SU-DHL-6 (cell line): ENCODE data around the gene MS4A12.
A peak's percentile ranks its signal among the peaks of the same experiment; 100 is the strongest.

Source experiments
- H2AFZ ChIP-seq: fragments of 200-600 bp; sonication (generic); 2 replicates; pipeline ENCODE4 v1.6.1; 2014; ENCODE audit warnings: low read depth, mild to moderate bottlenecking, moderate library complexity, mixed read lengths, antibody characterized with exemption, low read length; ENCODE audit not compliant: severe bottlenecking
- H3F3A ChIP-seq: fragments of 200-600 bp; shearing (Covaris generic); 2 replicates; pipeline ENCODE4 v1.6.0; 2016; ENCODE audit warnings: antibody characterized with exemption, mild to moderate bottlenecking; ENCODE audit not compliant: insufficient read depth
- H3K27ac ChIP-seq: fragments of 200-600 bp; sonication (generic); 2 replicates; pipeline ENCODE4 v1.5.1; 2016; ENCODE audit warnings: low read depth, mild to moderate bottlenecking, low read length, moderate library complexity, mixed read lengths
- H3K27me3 ChIP-seq: fragments of 200-600 bp; sonication (generic), shearing (Covaris generic); 2 replicates; pipeline ENCODE4 v1.6.0; 2014; ENCODE audit warnings: mild to moderate bottlenecking, low read length
- H3K36me3 ChIP-seq: fragments of 200-600 bp; sonication (generic); 2 replicates; pipeline ENCODE4 v1.6.1; 2014; ENCODE audit warnings: mild to moderate bottlenecking, low read length, mixed read lengths
- H3K4me2 ChIP-seq: fragments of 300-600, 200-600 bp; shearing (Covaris generic), sonication (generic); 2 replicates; pipeline ENCODE4 v1.6.0; 2014; ENCODE audit warnings: low read length, low read depth, mild to moderate bottlenecking; ENCODE audit not compliant: poor library complexity, severe bottlenecking
- H3K4me3 ChIP-seq: fragments of 200-600 bp; sonication (generic); 2 replicates; pipeline ENCODE4 v1.5.1; 2014; ENCODE audit warnings: antibody characterized with exemption, low read length, mild to moderate bottlenecking, mixed read lengths; ENCODE audit not compliant: insufficient read depth, poor library complexity, severe bottlenecking
- H3K79me2 ChIP-seq: fragments of 200-600 bp; sonication (generic); 2 replicates; pipeline ENCODE4 v1.6.1; 2014; ENCODE audit warnings: mild to moderate bottlenecking, low read length, moderate library complexity; ENCODE audit not compliant: insufficient read depth
- H3K9ac ChIP-seq: fragments of 200-600 bp; sonication (generic); 2 replicates; pipeline ENCODE4 v1.7.0; 2014; ENCODE audit warnings: mild to moderate bottlenecking, low read length
- H3K9me2 ChIP-seq: fragments of 200-600 bp; sonication (generic); replicated peaks from 2 replicates; pipeline ENCODE4 v1.6.1; 2014; ENCODE audit warnings: low read length; ENCODE audit not compliant: insufficient read depth
- H3K9me3 ChIP-seq: fragments of 200-600 bp; sonication (generic); 2 replicates; pipeline ENCODE4 v1.6.1; 2014; ENCODE audit warnings: low read length, mixed read lengths; ENCODE audit not compliant: insufficient read depth
- H4K20me1 ChIP-seq: fragments of 200-600 bp; sonication (generic); 2 replicates; pipeline ENCODE4 v1.6.1; 2014; ENCODE audit warnings: low read depth, mild to moderate bottlenecking, antibody characterized with exemption, low read length, moderate library complexity, mixed read lengths
- EZH2phosphoT487 ChIP-seq: fragments of 200-600 bp; sonication (generic), shearing (Covaris generic); conservative IDR thresholded peaks from 2 replicates; pipeline ENCODE4 v1.6.1; 2018; ENCODE audit warnings: mild to moderate bottlenecking, antibody characterized with exemption, low read length, moderate library complexity, mixed read lengths
- TF ChIP-seq, protein P1 (sequence below): fragments of 200-600 bp; sonication (generic); IDR thresholded peaks from one replicate; pipeline ENCODE4 v1.5.1; 2017; ENCODE audit warnings: antibody characterized with exemption, mild to moderate bottlenecking, low read length, moderate library complexity; ENCODE audit not compliant: insufficient read depth, poor library complexity, severe bottlenecking

Gene MS4A12

DNA sequence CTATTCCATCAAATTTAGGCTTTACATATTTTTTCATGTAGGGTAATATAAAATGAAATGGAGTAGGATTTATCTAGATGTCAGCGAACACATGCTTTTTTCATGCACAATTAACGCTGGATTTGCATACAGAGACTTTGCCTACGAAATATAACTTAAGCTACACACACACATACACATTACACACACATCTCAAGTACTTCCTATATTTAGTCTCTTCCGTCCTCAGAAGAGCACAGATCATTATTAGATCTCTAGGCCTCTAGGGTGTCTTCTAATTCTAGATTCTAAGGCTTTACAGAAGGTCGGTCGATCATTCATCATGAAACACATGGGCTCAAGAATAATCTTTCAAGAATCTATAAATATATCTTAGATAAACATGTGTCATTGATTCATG is 18.8 kb downstream of the MS4A12 start:
- Histone ChIP-seq H3K4me3 (no peak overlapping the region), H3K36me3 (no peaks in the 10 kb centered on the region), H3K9ac (no peak overlapping the region), H2AFZ (no peak overlapping the region), H3K79me2 (no peaks in the 10 kb centered on the region), H3K27ac (no peak overlapping the region), H3K4me2 (peak overlapping the region; percentile 45), H4K20me1 (no peaks in the 10 kb centered on the region), H3K9me2 (no peaks in the 10 kb centered on the region), H3K9me3 (no peaks in the 10 kb centered on the region), H3K27me3 (no peaks in the 10 kb centered on the region), H3F3A (no peaks in the 10 kb centered on the region)
- TF ChIP-seq, protein P1, sequence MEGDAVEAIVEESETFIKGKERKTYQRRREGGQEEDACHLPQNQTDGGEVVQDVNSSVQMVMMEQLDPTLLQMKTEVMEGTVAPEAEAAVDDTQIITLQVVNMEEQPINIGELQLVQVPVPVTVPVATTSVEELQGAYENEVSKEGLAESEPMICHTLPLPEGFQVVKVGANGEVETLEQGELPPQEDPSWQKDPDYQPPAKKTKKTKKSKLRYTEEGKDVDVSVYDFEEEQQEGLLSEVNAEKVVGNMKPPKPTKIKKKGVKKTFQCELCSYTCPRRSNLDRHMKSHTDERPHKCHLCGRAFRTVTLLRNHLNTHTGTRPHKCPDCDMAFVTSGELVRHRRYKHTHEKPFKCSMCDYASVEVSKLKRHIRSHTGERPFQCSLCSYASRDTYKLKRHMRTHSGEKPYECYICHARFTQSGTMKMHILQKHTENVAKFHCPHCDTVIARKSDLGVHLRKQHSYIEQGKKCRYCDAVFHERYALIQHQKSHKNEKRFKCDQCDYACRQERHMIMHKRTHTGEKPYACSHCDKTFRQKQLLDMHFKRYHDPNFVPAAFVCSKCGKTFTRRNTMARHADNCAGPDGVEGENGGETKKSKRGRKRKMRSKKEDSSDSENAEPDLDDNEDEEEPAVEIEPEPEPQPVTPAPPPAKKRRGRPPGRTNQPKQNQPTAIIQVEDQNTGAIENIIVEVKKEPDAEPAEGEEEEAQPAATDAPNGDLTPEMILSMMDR = no peak
- TF ChIP-seq EZH2phosphoT487 = no peak

DNA sequence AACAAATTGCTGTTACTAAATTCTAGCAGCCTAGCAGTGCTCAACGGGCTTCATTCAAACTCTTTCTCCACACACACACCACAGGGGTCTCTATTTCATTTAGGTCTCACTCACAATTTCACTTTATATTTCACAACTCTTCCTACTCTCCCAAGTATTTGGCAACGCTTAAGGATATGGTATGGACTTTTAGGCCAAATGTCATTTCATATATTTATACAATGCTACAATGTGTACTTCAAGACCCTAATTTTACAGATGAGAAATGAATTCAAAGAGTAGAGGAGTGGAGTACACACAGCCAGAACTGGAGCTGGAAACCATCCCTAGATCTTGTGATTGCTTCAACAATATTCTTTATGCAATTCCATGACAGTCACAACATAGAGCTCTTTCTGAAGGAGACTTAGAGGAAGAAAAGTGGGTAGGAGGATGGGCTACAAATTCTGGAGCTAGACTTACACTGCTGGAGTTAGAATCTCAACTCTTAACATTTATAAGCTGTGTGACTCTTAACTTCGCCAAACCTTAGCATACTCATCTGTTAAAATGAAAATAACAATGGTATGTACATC is 20.2 kb downstream of the MS4A12 start:
- Histone ChIP-seq H3K4me3 (no peak overlapping the region), H3K9ac (no peak overlapping the region), H3K4me2 (no peak overlapping the region), H4K20me1 (no peaks in the 10 kb centered on the region), H3K9me2 (no peaks in the 10 kb centered on the region), H3K79me2 (no peaks in the 10 kb centered on the region), H3K27ac (no peak overlapping the region), H3K27me3 (no peaks in the 10 kb centered on the region), H3K9me3 (no peaks in the 10 kb centered on the region), H2AFZ (no peak overlapping the region), H3F3A (no peaks in the 10 kb centered on the region), H3K36me3 (no peaks in the 10 kb centered on the region)
- TF ChIP-seq, protein P1 = no peak
- TF ChIP-seq EZH2phosphoT487 = no peak

DNA sequence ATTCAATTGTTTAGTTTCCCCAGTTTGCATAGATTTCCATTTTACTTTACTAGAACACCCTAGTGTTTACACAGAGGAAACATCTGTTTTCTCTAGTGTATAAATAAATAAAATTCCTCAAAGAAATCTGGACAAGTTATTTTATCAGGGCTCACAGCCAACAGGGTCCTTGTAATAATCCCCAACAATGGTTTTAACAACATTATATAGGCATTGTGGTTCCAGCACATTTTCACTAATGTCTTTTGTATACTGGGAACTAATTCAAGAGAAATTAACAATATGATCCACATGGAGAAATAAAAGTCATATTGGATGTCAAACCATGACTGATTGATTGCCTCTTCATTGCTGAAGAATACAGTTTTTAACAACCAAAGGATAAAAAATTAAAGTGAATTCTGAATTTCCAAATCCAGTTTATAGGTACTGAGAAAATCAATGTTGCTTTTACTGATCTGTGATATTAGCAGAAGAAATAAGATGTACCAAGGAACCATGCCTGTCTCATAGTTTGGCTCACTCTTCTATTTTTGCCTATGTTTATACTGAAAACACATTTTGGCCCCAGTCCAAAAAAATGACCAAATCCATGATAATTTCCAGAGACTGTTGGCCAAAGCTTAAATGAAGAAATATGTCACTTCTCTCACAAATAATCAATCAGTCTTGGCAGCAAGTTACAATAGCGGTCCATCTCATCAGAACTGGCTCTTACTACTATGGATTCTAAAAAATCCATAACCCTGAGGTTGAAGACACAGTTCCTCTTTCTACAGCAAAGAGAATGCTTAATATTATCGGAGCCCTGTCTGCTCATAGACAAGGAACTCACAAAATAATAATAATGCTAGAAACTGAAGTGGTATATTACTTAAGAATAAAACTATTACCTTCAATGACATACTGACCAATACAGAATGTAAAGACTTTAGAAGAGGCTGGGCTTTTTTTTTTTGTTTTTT is 21.2 kb downstream of the MS4A12 start:
- TF ChIP-seq, protein P1 = no peak
- TF ChIP-seq EZH2phosphoT487 = no peak
- no peaks in the 10 kb centered on the region for H3K27me3 ChIP-seq
- H3K9ac ChIP-seq = no peak overlapping the region
- no peaks in the 10 kb centered on the region for H3K9me2 ChIP-seq
- H2AFZ ChIP-seq = no peak overlapping the region
- no peaks in the 10 kb centered on the region for H3K9me3 ChIP-seq
- no peak overlapping the region for H3K4me3 ChIP-seq
- no peaks in the 10 kb centered on the region for H4K20me1 ChIP-seq
- no peak overlapping the region for H3K27ac ChIP-seq
- H3K36me3 ChIP-seq = no peaks in the 10 kb centered on the region
- H3K4me2 ChIP-seq = no peak overlapping the region
- no peaks in the 10 kb centered on the region for H3F3A ChIP-seq
- no peaks in the 10 kb centered on the region for H3K79me2 ChIP-seq
